Stimulated activated naive CD8-positive, alpha-beta T cell treated with anti-CD3 and anti-CD28 coated beads, Interleukin-15, Interleukin-2, amounts not matched to agents 100 ng/mL and 50 ng/mL, for 24 hours (primary cell): ENCODE data around the gene MYT1.
"Not testable (repeated sequence)": the region's sequence is repeated elsewhere in the genome, so short reads cannot be mapped to it uniquely, and the experiment has no call there.

ENCODE experiments used
- H3K27ac Mint-ChIP-seq: one replicate; pipeline ENCODE4 v1.8.0; 2021; ENCODE audit warnings: mild to moderate bottlenecking, mixed read lengths
- H3K27me3 Mint-ChIP-seq: one replicate; pipeline ENCODE4 v1.8.0; 2021; ENCODE audit warnings: mixed read lengths
- H3K36me3 Mint-ChIP-seq: one replicate; pipeline ENCODE4 v1.8.0; 2021; ENCODE audit warnings: low read depth, mixed read lengths
- H3K4me1 Mint-ChIP-seq: one replicate; pipeline ENCODE4 v1.8.0; 2021; ENCODE audit warnings: low read depth, mixed read lengths
- H3K4me3 Mint-ChIP-seq: one replicate; pipeline ENCODE4 v1.8.0; 2021; ENCODE audit warnings: mild to moderate bottlenecking, mixed read lengths
- H3K9me3 Mint-ChIP-seq: one replicate; pipeline ENCODE4 v1.8.0; 2021; ENCODE audit warnings: mixed read lengths

The MYT1 gene

DNA sequence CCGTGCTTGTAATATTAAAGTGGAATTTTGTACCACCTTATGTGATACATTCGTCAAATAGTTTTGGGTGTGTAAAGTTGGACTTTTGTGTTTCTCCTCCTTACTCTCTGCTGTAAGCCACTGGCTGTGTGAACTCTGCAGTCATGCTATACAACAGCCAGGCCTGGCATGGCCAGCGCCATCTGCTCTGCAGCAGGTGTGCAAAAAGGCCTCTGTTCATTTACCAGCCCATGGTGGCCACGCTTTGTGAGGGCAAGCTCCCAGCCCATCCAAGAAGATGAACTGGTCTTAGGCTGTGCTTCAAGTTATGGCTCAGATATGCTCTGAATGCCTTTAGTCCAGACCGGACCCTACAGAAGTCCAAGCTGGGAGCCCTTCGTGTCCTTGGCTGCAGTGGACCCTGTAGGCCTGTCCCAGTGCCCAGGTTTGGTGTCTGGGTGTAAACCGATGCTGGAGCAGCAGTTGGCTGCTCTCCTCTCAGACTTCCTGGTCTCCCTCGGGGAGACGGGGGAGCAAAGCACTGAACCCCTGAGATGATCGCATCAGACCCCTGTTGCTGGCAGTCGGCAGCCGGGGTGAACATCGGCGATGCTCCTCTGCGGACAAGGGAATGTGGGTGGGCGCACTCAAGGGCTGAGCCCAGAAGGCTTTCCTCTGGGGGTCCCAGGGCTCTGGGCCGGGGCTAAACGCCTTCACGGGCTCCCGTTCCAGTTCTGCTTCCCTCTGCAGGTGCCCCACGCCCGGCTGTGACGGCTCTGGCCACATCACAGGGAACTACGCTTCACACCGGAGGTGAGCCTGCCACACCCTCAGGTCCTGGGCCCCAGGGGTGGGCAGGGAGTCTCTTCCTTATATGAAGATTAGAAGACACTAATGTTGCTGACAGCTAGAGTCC, 62.7 kb downstream of the MYT1 start:
- H3K9me3 Mint-ChIP-seq: no peaks in the 10 kb centered on the region
- H3K4me1 Mint-ChIP-seq: no peaks in the 10 kb centered on the region
- no peaks in the 10 kb centered on the region for H3K36me3 Mint-ChIP-seq
- no peaks in the 10 kb centered on the region for H3K27me3 Mint-ChIP-seq
- H3K27ac Mint-ChIP-seq: no peak overlapping the region
- H3K4me3 Mint-ChIP-seq: no peak overlapping the region

DNA sequence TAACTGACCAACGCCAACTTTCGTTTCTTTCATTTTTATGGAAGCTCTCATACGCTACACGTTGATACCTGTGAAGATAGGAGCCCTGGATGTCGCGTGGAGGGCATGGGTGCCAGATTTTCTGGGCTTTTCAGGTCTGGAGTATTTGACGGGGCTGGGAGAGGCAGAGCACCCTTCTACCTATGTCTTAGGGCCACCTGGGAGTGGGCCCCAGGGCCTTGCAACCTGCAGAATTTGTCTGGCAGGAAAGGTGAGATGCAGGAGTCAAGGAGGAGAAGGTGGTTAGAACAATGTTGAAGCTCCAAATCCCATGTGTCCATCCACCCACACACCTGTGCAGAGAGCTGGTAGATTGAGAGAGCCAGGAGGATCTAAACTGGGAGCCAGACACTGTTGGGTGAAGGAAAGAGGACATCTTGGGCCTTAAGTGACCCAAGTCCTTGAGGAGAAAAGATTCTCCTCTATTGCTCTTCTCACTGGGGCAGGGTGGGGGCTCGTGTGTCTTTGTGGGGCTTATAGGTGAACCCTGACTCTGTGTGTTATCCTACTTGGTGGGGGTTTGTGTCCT, 63.9 kb downstream of the MYT1 start:
- Mint-ChIP-seq H3K36me3 (no peaks in the 10 kb centered on the region), H3K4me3 (no peak overlapping the region)

DNA sequence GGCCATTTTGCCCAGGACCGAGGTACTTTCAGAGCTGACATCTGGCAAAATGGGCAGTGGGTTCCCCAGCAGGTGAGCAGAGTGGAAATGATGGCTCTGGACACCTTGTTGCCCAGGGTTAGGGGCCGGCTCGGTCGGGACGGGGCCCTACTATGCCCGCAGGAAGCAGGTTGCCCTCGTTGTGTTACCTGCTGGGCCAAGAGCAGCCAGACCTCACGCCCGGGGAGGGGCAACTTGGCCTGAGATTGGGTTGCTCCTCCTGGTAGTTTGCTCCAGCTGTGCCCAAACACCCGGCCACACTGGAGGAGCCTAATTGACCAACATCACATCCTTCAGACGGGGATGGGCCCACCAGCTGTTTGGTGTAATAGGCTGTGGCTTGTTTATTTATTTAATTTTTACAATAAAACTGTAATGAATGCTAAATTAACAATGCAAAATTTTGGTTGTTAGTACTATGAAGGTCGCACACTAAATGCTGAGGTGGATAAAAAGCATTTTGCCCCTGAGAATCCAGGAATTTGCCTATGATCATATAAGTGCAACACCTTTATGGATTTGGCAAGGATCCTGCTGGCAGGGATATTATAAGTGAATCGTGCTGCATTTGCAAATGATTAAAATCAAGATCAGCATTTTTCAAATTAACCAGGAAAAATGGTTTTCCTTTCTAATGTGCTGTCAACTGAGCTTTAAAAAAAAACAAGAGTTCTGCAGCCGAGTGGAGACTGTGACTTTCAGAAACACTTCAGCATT, 64.7 kb downstream of the MYT1 start:
- Mint-ChIP-seq H3K27me3 (no peaks in the 10 kb centered on the region), H3K4me1 (peaks cover 4% of the 10 kb centered on the region)

More for the DNA sequence above, 63.9 kb downstream of the MYT1 start:
- Mint-ChIP-seq H3K27me3 (no peaks in the 10 kb centered on the region), H3K4me1 (no peaks in the 10 kb centered on the region), H3K27ac (no peak overlapping the region), H3K9me3 (no peaks in the 10 kb centered on the region)

DNA sequence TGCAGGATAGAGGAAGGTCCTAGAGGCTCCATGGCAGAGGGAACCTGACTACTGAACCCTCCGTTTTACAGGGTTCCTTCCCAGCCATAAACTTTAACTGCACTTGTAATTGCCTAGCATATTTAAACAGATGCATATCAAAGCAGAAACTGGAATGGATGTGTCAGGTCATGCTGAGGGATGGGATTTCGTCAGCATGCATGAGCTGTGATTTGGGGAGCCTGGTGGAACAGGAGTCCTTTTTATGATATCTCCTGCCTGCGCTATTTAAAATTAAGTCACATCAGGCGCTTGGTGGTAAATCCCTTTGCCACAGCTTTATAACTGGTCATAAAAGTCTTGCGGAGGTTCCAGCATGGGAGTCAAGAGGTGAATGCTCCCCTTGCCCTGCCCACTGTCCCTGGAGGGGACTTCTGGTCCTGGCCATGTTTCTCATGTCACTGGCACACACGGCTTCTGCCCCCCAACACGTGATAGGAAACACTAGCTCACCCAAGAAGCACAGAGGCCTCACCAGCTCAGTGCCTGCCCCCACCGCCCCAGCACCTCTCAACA, 65.3 kb downstream of the MYT1 start:
- Mint-ChIP-seq H3K4me1 (peaks cover 4% of the 10 kb centered on the region), H3K36me3 (no peaks in the 10 kb centered on the region), H3K27me3 (no peaks in the 10 kb centered on the region), H3K27ac (no peak overlapping the region), H3K9me3 (no peaks in the 10 kb centered on the region), H3K4me3 (no peak overlapping the region)

More for the DNA sequence above, 64.7 kb downstream of the MYT1 start:
- H3K9me3 Mint-ChIP-seq: no peaks in the 10 kb centered on the region
- H3K36me3 Mint-ChIP-seq: no peaks in the 10 kb centered on the region
- no peak overlapping the region for H3K27ac Mint-ChIP-seq
- no peak overlapping the region for H3K4me3 Mint-ChIP-seq

DNA sequence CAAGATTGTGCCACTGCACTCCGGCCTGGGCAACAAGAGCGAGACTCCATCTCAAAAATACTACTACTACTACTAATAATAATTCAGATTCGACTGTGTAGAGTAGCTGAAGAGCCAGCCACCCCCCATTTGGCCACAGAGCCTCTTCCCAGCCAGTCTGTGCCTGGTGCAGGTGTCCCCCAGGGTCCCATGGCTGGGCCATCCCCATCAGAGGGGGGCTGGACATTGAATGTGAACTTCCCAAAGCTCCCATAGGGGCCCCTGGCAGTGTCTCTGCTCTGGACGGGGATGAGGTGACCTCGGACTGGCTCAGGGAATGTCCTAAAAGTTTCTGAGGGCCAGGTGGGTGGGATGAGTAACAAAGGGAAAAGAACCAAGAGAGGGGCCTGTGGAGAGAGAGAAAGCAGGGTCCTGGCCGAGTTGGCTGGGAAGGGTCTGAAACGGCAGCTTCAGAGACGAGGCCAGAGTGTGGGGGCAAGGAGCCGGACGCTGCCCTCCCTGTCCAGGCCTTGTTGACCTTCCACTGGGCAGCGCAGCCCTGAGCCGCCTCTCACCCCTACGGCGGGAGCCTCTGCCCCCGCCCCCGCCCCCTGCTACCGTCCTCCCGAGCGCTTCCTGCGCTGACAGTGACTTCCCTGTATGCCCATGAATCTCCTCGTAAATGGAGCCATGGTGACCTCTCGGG, 66.4 kb downstream of the MYT1 start:
- H3K27me3 Mint-ChIP-seq: no peaks in the 10 kb centered on the region
- no peaks in the 10 kb centered on the region for H3K36me3 Mint-ChIP-seq
- H3K9me3 Mint-ChIP-seq: no peaks in the 10 kb centered on the region
- no peak overlapping the region for H3K4me3 Mint-ChIP-seq
- H3K4me1 Mint-ChIP-seq: peaks cover 4% of the 10 kb centered on the region
- no peak overlapping the region for H3K27ac Mint-ChIP-seq

GRCh38 chr20:64231621-64232550, 67.6 kb downstream of the MYT1 start:
- no peak overlapping the region for H3K4me3 Mint-ChIP-seq
- H3K9me3 Mint-ChIP-seq: no peaks in the 10 kb centered on the region
- no peaks in the 10 kb centered on the region for H3K27me3 Mint-ChIP-seq
- no peaks in the 10 kb centered on the region for H3K36me3 Mint-ChIP-seq
- H3K27ac Mint-ChIP-seq: no peak overlapping the region
- peaks cover 4% of the 10 kb centered on the region for H3K4me1 Mint-ChIP-seq

- H3K9me3 Mint-ChIP-seq: no peaks in the 10 kb centered on the region
- H3K27ac Mint-ChIP-seq: no peak overlapping the region
- H3K4me3 Mint-ChIP-seq: no peak overlapping the region
- no peaks in the 10 kb centered on the region for H3K27me3 Mint-ChIP-seq
- no peaks in the 10 kb centered on the region for H3K36me3 Mint-ChIP-seq
- peaks cover 4% of the 10 kb centered on the region for H3K4me1 Mint-ChIP-seq
Observed at GRCh38 chr20:64232794-64233193, 68.5 kb downstream of the MYT1 start.

DNA sequence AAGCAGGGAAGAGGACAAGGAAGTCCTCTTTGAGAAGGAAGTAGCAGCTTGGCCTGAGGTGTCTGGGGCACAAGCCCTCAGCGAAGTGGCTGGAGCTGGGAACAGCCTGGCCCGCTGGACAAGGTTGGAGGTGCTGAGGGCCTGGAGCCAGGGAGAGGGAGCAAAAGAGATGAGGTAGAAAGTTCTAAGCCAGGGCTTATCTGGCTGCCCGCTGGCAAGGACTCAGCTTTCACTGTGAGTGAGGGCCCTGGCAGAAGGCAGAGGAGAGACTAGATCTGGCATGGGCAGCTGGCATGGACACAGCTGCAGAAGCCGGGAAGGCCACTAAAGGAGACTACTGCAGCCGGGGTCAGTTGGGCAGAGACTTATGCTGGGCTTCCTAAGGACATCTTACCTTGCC, 69.5 kb downstream of the MYT1 start:
- Mint-ChIP-seq H3K4me1 (peaks cover 4% of the 10 kb centered on the region), H3K27me3 (no peaks in the 10 kb centered on the region), H3K9me3 (no peaks in the 10 kb centered on the region), H3K4me3 (no peak overlapping the region), H3K36me3 (no peaks in the 10 kb centered on the region), H3K27ac (peak overlapping the region; percentile 0)

GRCh38 chr20:64234291-64234791, 70.1 kb downstream of the MYT1 start:
- Mint-ChIP-seq H3K36me3 (no peaks in the 10 kb centered on the region), H3K4me3 (no peak overlapping the region), H3K4me1 (peaks cover 4% of the 10 kb centered on the region), H3K27ac (no peak overlapping the region), H3K27me3 (no peaks in the 10 kb centered on the region), H3K9me3 (no peaks in the 10 kb centered on the region)

DNA sequence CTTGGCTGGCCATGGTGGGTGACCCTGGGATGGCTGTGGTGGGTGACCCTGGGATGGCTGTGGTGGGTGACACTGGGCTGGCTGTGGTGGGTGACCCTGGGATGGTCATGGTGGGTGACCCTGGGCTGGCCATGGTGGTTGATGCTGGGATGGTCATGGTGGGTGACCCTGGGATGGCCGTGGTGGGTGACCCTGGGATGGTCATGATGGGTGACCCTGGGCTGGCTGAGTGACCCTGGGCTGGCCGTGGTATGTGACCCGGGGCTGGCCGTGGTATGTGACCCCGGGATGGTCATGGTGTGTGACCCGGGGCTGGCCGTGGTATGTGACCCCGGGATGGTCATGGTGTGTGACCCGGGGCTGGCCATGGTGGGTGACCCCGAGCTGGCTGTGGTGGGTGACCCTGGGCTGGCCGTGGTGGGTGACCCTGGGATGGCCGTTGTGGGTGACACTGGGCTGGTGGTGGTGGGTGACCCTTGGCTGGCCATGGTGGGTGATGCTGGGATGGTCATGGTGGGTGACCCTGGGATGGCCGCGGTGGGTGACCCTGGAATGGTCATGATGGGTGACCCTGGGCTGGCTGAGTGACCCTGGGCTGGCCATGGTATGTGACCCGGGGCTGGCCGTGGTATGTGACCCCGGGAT, 70.8 kb downstream of the MYT1 start:
- not testable (repeated sequence) for H3K27me3 Mint-ChIP-seq, H3K36me3 Mint-ChIP-seq, H3K4me1 Mint-ChIP-seq, H3K27ac Mint-ChIP-seq, H3K4me3 Mint-ChIP-seq, H3K9me3 Mint-ChIP-seq

- Mint-ChIP-seq H3K27ac (no peak overlapping the region), H3K27me3 (no peaks in the 10 kb centered on the region), H3K4me3 (no peak overlapping the region), H3K9me3 (no peaks in the 10 kb centered on the region), H3K4me1 (peaks cover 4% of the 10 kb centered on the region), H3K36me3 (no peaks in the 10 kb centered on the region)
Observed at GRCh38 chr20:64236137-64237088, 72.2 kb downstream of the MYT1 start.

- Mint-ChIP-seq H3K4me1 (peaks cover 4% of the 10 kb centered on the region), H3K27me3 (no peaks in the 10 kb centered on the region), H3K36me3 (no peaks in the 10 kb centered on the region), H3K4me3 (no peak overlapping the region), H3K9me3 (no peaks in the 10 kb centered on the region), H3K27ac (no peak overlapping the region)
Observed at GRCh38 chr20:64237316-64237715, 73.1 kb downstream of the MYT1 start.
